HCT116 (cell line): ENCODE results near the gene TMEM235. TPM values are rescaled to one million over a fixed set of nuclear protein-coding genes. Genes with fewer than 3 reads are reported as not detected.

Source experiments
- ATAC-seq: fragments of 200-7000 bp; cut with Tn5 transposase; 2 replicates; pipeline ENCODE4 v1.9.1; 2020; ENCODE audit warnings: mild to moderate bottlenecking, moderate library complexity
- BruUV-seq: library from RNA; stranded (reverse); fragments of 400-500 nt; replicated peaks from 2 replicates; lab custom pipeline; 2021; lab: Mats Ljungman, UMichigan
- CTCF ChIA-PET: fragments of 300-600 bp; sonication (Branson Sonifier 250); formaldehyde crosslinking; loops from one replicate; lab custom pipeline; 2021; ENCODE audit warnings: antibody characterized with exemption; lab: Charles Lee
- POLR2A ChIA-PET: fragments of 300-600, 350-600 bp; sonication (Branson Sonifier 250); formaldehyde crosslinking; loops from one replicate; lab custom pipeline; 2021; ENCODE audit warnings: antibody characterized with exemption; lab: Charles Lee
- RAD21 ChIA-PET, 2 experiments: fragments of 300-600 bp; sonication (Branson Sonifier 250); formaldehyde crosslinking; loops; one replicate each; lab custom pipeline; 2023; ENCODE audit warnings: low total read pairs in 2 of 2; ENCODE audit not compliant: uncharacterized antibody in 2 of 2, unreplicated experiment in 2 of 2, low non-redundant PET in 1 of 2; lab: Charles Lee
- DNase-seq: peaks from one replicate; pipeline ENCODE4 v3.0.0-alpha.2; 2010; ENCODE audit warnings: low read depth, low spot score
- H2AFZ ChIP-seq: fragments of 200-600 bp; shearing (Covaris generic), sonication (generic); 2 replicates; pipeline ENCODE4 v1.6.1; 2017; ENCODE audit warnings: low read depth, mixed run types, mixed read lengths, antibody characterized with exemption, low read length; ENCODE audit not compliant: poor library complexity, severe bottlenecking
- H3K27ac ChIP-seq: 2 replicates; pipeline ENCODE4 v1.5.1; 2012; ENCODE audit warnings: low read depth, low read length
- H3K27me3 ChIP-seq: fragments of 200-600 bp; sonication (generic); 2 replicates; pipeline ENCODE4 v1.6.1; 2016; ENCODE audit warnings: mixed run types, low read length, mixed read lengths; ENCODE audit not compliant: insufficient read depth
- H3K36me3 ChIP-seq, 2 experiments: fragments of 200-500 bp in 1 of 2; fragments of 200-600 bp in 1 of 2; sonication (Bioruptor generic) in 1 of 2; sonication (generic) in 1 of 2; 2 replicates each; pipeline versions ENCODE4 v1.5.1 to v1.6.1; 2014 to 2016; ENCODE audit warnings: low read length in 2 of 2, inconsistent platforms in 1 of 2, mixed read lengths in 1 of 2, mixed run types in 1 of 2; ENCODE audit not compliant: insufficient read depth in 2 of 2, control insufficient read depth in 1 of 2
- H3K4me1 ChIP-seq, 2 experiments: fragments of 200-600 bp in 1 of 2; sonication (generic) in 1 of 2; 2 replicates each; pipeline versions ENCODE4 v1.5.1 to v1.6.1; 2012 to 2017; ENCODE audit warnings: low read length in 2 of 2, inconsistent platforms in 1 of 2, mild to moderate bottlenecking in 1 of 2, mixed read lengths in 1 of 2, mixed run types in 1 of 2, moderate library complexity in 1 of 2; ENCODE audit not compliant: insufficient read depth in 2 of 2, control insufficient read depth in 1 of 2
- H3K4me2 ChIP-seq: fragments of 200-600 bp; sonication (generic); 2 replicates; pipeline ENCODE4 v1.6.1; 2017; ENCODE audit warnings: mixed run types, low read length, mixed read lengths
- H3K4me3 ChIP-seq, 2 experiments: fragments of 200-600 bp in 1 of 2; sonication (generic) in 1 of 2; replicated peaks in 1 of 2; 2 replicates each; pipeline ENCODE4 v1.5.1; 2011 to 2016; ENCODE audit warnings: low read length in 2 of 2, control low read depth in 1 of 2, low read depth in 1 of 2, mild to moderate bottlenecking in 1 of 2, mixed read lengths in 1 of 2, mixed run types in 1 of 2
- H3K79me2 ChIP-seq: fragments of 200-600 bp; sonication (generic); 2 replicates; pipeline ENCODE4 v1.6.1; 2017; ENCODE audit warnings: mild to moderate bottlenecking, mixed run types, low read length, moderate library complexity, mixed read lengths; ENCODE audit not compliant: insufficient read depth
- H3K9ac ChIP-seq: fragments of 200-600 bp; sonication (generic); 2 replicates; pipeline ENCODE4 v1.6.1; 2016; ENCODE audit warnings: low read length, mixed read lengths
- H3K9me2 ChIP-seq: fragments of 200-600 bp; sonication (generic), shearing (Covaris generic); 2 replicates; pipeline ENCODE4 v1.6.1; 2017; ENCODE audit warnings: mixed run types, mild to moderate bottlenecking, moderate library complexity; ENCODE audit not compliant: insufficient read depth
- H3K9me3 ChIP-seq, 2 experiments: fragments of 200-500 bp in 1 of 2; fragments of 200-600 bp in 1 of 2; sonication (Bioruptor generic) in 1 of 2; sonication (generic) in 1 of 2; 2 replicates each; pipeline ENCODE4 v1.6.1; 2014 to 2017; ENCODE audit warnings: low read length in 2 of 2, mixed read lengths in 2 of 2, inconsistent platforms in 1 of 2, low read depth in 1 of 2, mild to moderate bottlenecking in 1 of 2, mixed run types in 1 of 2, moderate library complexity in 1 of 2; ENCODE audit not compliant: control insufficient read depth in 1 of 2, insufficient read depth in 1 of 2
- H4K20me1 ChIP-seq: fragments of 200-600 bp; sonication (generic), shearing (Covaris generic); 2 replicates; pipeline ENCODE4 v1.6.1; 2017; ENCODE audit warnings: mixed run types, mild to moderate bottlenecking, moderate library complexity; ENCODE audit not compliant: insufficient read depth
- CEBPB ChIP-seq: IDR thresholded peaks from 2 replicates; pipeline ENCODE4 v1.6.1; 2012; ENCODE audit warnings: low read depth
- EGR1 ChIP-seq: IDR thresholded peaks from 2 replicates; pipeline ENCODE4 v1.6.1; 2012; ENCODE audit warnings: low read depth
- ELF1 ChIP-seq: IDR thresholded peaks from 2 replicates; pipeline ENCODE4 v1.6.1; 2012; ENCODE audit warnings: low read depth, borderline replicate concordance
- EZH2 ChIP-seq: fragments of 200-600 bp; sonication (generic); IDR thresholded peaks from 2 replicates; pipeline ENCODE4 v1.6.1; 2017; ENCODE audit warnings: antibody characterized with exemption, mixed run types
- FOSL1 ChIP-seq: IDR thresholded peaks from 2 replicates; pipeline ENCODE4 v1.6.1; 2012; ENCODE audit warnings: low read depth
- JUND ChIP-seq: IDR thresholded peaks from 2 replicates; pipeline ENCODE4 v1.6.1; 2012
- POLR2A ChIP-seq: IDR thresholded peaks from 2 replicates; pipeline ENCODE4 v1.7.0; 2011; ENCODE audit warnings: borderline replicate concordance; ENCODE audit not compliant: insufficient read depth, insufficient read length; ENCODE audit errors: extremely low read depth
- POLR2AphosphoS5 ChIP-seq: IDR thresholded peaks from 2 replicates; pipeline ENCODE4 v1.6.1; 2011; ENCODE audit warnings: mild to moderate bottlenecking, low read depth, low read length, moderate library complexity
- RAD21 ChIP-seq: IDR thresholded peaks from 2 replicates; pipeline ENCODE4 v1.6.1; 2012; ENCODE audit warnings: low read depth, mild to moderate bottlenecking
- SP1 ChIP-seq: IDR thresholded peaks from 2 replicates; pipeline ENCODE4 v1.6.1; 2012; ENCODE audit warnings: low read depth
- TCF7L2 ChIP-seq: IDR thresholded peaks from 2 replicates; pipeline ENCODE4 v1.7.0; 2011; ENCODE audit warnings: borderline replicate concordance, inconsistent platforms; ENCODE audit not compliant: insufficient read depth, insufficient read length; ENCODE audit errors: extremely low read depth
- intact Hi-C: fragments of 100-400 bp; cut with micrococcal nuclease; formaldehyde crosslinking; loops from 2 replicates; pipeline ENCODE4 v1.10.0; 2022
- total RNA-seq: library from RNA; stranded (reverse); gene quantifications from one replicate; pipeline ENCODE4 v1.2.1, GENCODE V29; 2021; ENCODE audit not compliant: unreplicated experiment
- TF ChIP-seq, protein P1 (sequence below), 3 experiments: fragments of 200-600 bp in 1 of 3; sonication (generic) in 1 of 3; IDR thresholded peaks in 2 of 3; conservative IDR thresholded peaks in 1 of 3; 2 replicates each; pipeline ENCODE4 v1.5.1; 2012 to 2017; ENCODE audit warnings: low read depth in 2 of 3, low read length in 2 of 3, antibody characterized with exemption in 1 of 3, borderline replicate concordance in 1 of 3, control low read depth in 1 of 3, mild to moderate bottlenecking in 1 of 3, mixed read lengths in 1 of 3, mixed run types in 1 of 3, moderate library complexity in 1 of 3; ENCODE audit not compliant: insufficient read depth in 1 of 3
- TF ChIP-seq, protein P2 (sequence below): IDR thresholded peaks from 2 replicates; pipeline ENCODE4 v1.6.1; 2012
- TF ChIP-seq, protein P3 (sequence below): IDR thresholded peaks from 2 replicates; pipeline ENCODE4 v1.6.1; 2012; ENCODE audit warnings: low read depth

Gene TMEM235
- total RNA-seq, 1 experiment from 2014 or later = not detected

DNA sequence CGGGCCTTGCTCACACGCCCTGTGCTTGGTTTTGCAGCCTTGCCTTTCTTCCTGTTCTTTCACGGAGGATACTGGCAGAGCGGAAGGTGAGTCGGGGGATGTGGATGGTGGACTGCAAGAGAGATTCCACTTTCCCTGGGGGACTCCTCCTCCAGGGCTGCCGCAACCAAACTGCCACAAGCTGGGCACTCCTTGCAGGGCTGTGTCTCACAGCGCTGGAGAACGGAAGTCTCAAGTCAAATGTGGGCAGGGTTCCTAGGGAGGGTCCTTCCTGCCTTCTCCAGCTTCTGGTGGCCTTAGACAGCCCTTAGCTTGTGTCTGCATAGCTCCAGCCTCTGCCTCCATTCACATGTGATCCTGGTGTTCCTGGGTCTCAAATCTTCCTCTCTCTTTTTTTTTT, 28.8 kb upstream of the TMEM235 start:
- Histone ChIP-seq H3K9me3 (no peaks in the 10 kb centered on the region), H3K27ac (no peak overlapping the region), H3K9ac (no peak overlapping the region), H2AFZ (no peak overlapping the region), H3K36me3 (peaks cover 12 to 16% of the 10 kb centered on the region in 2 experiments; a peak in 3 of 4 replicates), H3K4me2 (no peak overlapping the region), H4K20me1 (no peaks in the 10 kb centered on the region), H3K27me3 (no peaks in the 10 kb centered on the region), H3K9me2 (no peaks in the 10 kb centered on the region), H3K4me1 (peaks cover 21 to 23% of the 10 kb centered on the region in 2 experiments), H3K79me2 (peaks cover 17% of the 10 kb centered on the region), H3K4me3 (no peak overlapping the region)
- CTCF ChIA-PET = no interaction called here
- RAD21 ChIA-PET = no interaction called here
- POLR2A ChIA-PET = interaction anchor here (1.5 kb wide), 1 partner anchor 15 kb away, joined by 6 read pairs; the partner anchor contains the start of genes AFMID and TK1
- no peak for TF ChIP-seq RAD21
- no peak for TF ChIP-seq POLR2AphosphoS5
- no peak for TF ChIP-seq FOSL1
- TF ChIP-seq, protein P1, sequence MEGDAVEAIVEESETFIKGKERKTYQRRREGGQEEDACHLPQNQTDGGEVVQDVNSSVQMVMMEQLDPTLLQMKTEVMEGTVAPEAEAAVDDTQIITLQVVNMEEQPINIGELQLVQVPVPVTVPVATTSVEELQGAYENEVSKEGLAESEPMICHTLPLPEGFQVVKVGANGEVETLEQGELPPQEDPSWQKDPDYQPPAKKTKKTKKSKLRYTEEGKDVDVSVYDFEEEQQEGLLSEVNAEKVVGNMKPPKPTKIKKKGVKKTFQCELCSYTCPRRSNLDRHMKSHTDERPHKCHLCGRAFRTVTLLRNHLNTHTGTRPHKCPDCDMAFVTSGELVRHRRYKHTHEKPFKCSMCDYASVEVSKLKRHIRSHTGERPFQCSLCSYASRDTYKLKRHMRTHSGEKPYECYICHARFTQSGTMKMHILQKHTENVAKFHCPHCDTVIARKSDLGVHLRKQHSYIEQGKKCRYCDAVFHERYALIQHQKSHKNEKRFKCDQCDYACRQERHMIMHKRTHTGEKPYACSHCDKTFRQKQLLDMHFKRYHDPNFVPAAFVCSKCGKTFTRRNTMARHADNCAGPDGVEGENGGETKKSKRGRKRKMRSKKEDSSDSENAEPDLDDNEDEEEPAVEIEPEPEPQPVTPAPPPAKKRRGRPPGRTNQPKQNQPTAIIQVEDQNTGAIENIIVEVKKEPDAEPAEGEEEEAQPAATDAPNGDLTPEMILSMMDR (IDR thresholded peaks at IDR 0.05 in 2 of 3, conservative IDR thresholded peaks at IDR 0.05 in 1 of 3; ENCODE audit: borderline replicate concordance in 1 of 3, insufficient read depth in 1 of 3, low read depth in 2 of 3, low read length in 2 of 3) = no peak
- TF ChIP-seq CEBPB = no peak
- TF ChIP-seq SP1 = no peak
- no peak for TF ChIP-seq ELF1
- TF ChIP-seq, protein P2, sequence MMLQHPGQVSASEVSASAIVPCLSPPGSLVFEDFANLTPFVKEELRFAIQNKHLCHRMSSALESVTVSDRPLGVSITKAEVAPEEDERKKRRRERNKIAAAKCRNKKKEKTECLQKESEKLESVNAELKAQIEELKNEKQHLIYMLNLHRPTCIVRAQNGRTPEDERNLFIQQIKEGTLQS = no peak
- TF ChIP-seq, protein P3, sequence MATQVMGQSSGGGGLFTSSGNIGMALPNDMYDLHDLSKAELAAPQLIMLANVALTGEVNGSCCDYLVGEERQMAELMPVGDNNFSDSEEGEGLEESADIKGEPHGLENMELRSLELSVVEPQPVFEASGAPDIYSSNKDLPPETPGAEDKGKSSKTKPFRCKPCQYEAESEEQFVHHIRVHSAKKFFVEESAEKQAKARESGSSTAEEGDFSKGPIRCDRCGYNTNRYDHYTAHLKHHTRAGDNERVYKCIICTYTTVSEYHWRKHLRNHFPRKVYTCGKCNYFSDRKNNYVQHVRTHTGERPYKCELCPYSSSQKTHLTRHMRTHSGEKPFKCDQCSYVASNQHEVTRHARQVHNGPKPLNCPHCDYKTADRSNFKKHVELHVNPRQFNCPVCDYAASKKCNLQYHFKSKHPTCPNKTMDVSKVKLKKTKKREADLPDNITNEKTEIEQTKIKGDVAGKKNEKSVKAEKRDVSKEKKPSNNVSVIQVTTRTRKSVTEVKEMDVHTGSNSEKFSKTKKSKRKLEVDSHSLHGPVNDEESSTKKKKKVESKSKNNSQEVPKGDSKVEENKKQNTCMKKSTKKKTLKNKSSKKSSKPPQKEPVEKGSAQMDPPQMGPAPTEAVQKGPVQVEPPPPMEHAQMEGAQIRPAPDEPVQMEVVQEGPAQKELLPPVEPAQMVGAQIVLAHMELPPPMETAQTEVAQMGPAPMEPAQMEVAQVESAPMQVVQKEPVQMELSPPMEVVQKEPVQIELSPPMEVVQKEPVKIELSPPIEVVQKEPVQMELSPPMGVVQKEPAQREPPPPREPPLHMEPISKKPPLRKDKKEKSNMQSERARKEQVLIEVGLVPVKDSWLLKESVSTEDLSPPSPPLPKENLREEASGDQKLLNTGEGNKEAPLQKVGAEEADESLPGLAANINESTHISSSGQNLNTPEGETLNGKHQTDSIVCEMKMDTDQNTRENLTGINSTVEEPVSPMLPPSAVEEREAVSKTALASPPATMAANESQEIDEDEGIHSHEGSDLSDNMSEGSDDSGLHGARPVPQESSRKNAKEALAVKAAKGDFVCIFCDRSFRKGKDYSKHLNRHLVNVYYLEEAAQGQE = no peak
- no peak for TF ChIP-seq POLR2A
- no peak for TF ChIP-seq EZH2
- no peak for TF ChIP-seq TCF7L2
- no peak for TF ChIP-seq JUND
- TF ChIP-seq EGR1 = no peak
- BruUV-seq = no TSS peak
- intact Hi-C loops = no loop called here
- ATAC-seq (no peak), DNase-seq (no peak)
